Stimulated activated CD4-positive, alpha-beta T cell treated with anti-CD3 and anti-CD28 coated beads, Interleukin-15, amount 100 ng/mL, for 1 hour (primary cell): ENCODE measurements around the gene LSP1.
"Not testable (repeated sequence)": the region's sequence is repeated elsewhere in the genome, so short reads cannot be mapped to it uniquely, and the experiment has no call there.

Experiments used
- DNase-seq, 2 donors: peaks; one replicate each; pipeline ENCODE4 v3.0.0-alpha.2; 2020; ENCODE audit warnings: low read depth in 1 of 2, low spot score in 1 of 2

The LSP1 gene, protein sequence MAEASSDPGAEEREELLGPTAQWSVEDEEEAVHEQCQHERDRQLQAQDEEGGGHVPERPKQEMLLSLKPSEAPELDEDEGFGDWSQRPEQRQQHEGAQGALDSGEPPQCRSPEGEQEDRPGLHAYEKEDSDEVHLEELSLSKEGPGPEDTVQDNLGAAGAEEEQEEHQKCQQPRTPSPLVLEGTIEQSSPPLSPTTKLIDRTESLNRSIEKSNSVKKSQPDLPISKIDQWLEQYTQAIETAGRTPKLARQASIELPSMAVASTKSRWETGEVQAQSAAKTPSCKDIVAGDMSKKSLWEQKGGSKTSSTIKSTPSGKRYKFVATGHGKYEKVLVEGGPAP

DNA sequence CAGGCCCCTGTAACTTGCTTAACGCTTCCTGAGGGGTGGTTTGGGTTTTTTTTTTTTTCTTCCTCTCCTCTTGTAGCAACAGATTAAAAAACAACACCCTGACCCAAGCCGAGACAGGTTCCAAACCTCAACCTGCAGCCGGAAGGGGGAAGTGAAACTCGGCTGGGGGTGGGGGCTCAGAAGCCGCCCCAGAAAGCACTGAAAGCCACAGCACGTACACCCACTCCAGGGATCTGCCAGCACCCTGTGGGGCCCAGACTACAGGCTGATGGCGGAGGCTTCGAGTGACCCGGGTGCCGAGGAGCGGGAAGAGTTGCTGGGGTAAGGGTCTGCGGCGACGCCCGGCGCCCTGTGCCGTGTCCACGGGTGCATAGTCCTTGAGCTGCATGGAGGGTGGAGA is at the start of gene LSP1:
TSS of gene LSP1 (plus strand) at position 208 of the 400 bp plus-strand sequence. CDS start at position 269, 61 bp downstream.
- DNase-seq, result peak; percentile 62 to 63

DNA sequence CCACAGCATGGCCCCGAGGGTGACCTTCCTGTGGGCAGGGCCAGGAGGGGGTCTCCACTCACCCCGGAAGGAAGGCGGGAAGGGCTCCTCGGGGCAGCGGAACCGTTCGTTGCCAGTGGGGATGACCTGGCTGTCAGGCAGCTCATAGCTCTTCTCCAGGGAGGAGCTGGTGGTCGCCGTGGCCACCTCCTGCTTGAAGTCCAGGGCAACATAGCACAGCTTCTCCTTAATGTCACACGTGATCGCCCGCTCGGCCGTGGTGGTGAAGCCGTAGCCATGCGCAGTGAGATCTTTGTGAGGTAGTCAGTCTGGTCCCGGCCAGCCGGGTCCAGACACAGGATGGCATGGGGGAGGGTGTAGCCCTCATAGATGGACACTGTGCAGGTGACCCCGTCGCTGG is 49.6 kb upstream of the LSP1 start:
- no peak for DNase-seq

DNA sequence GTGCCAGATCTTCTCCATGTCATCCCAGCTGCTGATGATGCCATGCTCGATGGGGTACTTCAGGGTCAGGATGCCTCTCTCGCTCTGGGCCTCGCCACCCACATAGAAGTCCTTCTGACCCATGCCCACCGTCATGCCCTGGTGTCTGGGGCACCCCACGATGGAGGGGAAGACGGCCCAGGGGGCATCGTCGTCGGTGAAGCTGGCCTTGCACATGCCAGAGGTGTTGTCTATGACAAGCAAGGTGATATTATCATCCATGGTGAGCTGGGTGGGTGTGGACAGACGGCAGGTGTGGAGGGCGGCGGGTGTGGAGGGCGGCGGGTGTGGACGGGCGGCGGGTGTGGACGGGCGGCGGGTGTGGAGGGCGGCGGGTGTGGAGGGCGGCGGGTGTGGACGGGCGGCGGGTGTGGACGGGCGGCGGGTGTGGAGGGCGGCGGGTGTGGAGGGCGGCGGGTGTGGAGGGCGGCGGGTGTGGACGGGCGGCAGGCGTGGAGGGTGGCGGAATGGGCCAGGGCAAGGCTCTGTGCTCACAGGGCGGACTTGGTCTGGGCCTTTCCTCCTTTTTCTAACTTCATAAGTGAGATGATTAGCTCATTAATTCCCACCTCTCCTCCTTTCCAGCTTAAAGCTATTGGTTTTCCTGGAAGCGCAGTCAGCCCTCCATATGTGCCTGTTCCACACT is 48.9 kb upstream of the LSP1 start:
- not testable (repeated sequence) for DNase-seq

DNA sequence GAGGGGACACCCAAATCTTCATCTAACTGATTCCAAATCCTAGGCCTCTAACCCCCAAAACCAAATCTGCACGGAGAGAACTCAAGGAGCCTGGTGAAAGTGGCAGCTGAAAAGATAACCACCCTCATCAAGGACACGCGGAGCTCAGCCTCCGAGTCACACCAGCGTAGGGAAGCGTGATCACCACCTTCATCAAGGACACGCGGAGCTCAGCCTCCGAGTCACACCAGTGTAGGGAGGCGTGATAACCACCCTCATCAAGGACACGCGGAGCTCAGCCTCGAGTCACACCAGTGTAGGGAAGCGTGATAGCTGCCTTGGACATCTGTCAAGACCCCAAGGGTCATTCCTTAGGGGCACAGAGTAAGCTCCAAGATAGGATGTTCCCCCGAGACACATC is 47.4 kb upstream of the LSP1 start:
- no peak for DNase-seq

DNA sequence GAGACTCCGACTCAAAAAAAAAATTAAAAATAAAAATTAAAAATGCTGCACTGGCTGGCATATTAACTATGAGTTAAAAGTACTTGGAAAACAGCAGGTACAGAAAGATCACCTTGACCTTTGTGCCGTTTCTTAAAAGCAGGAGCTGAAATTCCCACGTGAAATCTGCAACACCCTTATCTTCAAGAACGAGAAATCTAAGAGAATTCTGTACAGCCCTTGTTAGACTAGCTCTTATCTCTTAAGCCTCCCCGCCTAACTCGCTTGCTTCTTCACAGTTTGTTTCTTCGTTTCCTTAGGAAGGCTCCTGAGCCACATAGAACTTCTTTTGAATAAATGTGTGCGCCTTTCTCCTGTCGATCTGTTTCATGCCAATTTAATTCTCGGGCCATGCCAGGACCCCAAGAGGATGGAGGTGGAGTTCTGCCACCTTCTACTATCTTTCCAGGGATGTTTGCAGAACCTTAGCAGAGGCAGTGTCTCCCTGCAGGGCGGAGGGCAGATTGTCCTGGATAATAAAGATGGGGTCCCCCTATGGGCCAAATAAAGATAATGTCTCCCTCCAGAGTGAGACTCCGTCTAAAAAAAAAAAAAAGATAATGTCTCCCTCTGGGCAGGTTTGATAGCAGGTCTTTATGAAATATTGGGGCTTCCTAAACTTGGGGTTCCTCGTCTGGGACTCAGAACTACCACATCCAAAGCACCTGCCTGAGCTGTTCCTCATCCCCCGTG is 45.5 kb upstream of the LSP1 start:
- DNase-seq, result no peak

DNA sequence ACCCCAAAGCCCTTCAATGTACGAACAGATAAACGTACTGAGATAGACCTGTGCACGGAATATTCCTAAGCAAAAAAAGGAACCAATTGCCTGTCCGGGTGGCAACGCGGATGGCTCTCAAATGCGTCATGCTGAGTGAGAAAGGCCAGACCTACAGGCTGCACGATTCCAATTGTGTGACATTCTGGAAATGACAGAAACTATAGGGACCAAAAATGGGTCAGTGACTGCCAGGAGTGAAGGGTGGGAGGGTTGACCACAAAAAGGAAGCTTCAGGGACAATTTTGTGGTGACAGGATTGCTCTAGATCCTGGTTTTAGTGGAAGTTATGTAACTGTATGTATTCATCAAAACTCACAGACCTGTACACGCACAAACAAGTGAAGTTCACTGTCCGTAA is 42.1 kb upstream of the LSP1 start:
- DNase-seq, result no peak

DNA sequence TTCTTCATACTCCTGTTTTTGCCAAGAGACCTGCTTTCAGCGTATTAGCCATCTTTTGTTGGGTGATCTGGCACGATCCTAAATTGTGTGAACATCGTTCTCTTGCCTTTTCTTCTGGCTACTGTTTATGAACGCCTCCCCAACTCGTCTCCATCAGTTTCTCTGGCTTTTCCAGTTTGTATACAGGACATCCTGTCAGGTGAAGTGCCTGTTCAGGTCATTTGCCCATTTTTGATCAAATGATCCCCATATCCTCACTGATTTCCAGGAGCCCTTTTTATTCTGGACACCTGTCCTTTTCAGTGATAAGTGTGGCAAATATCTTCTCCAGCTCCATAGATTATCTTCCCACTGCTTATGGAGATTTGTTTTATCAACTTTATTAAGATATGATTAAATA is 40.6 kb upstream of the LSP1 start:
- DNase-seq, result no peak

DNA sequence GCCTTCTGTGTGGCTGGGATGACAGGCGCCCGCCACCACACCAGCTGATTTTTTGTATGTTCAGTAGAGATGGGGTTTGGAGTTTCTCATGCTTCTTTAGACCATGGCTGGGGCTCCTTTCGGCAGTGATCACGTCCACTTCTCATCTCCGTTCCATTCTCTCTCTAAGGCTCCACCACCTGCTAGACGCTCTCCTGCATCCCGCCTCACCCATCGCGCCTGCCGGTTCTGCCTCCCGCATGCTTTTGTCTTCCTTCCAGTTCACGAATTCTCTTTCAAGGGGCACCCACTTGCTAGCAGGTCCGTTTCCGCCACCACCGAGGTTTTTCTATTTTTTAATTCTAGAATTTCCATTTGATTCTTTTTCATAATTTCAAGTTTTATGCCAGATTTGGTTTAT is 40.1 kb upstream of the LSP1 start:
- DNase-seq, result no peak

DNA sequence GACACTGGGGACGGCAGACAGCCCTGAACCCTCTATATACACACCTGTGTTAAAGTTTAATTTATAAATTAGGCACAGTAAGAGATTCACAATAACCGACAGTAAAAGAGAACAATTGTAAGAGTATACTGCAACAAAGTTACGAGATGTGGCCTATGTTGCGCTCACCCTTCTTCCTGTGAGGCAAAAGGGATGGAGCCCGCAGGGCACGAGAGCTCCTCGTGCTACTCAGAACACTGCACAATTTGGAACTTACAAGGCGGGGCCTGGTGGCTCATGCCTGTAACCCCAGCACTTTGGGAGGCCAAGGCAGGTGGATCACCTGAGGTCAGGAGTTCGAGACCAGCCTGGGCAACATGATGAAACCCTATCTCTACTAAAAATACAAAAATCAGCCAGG is 39.5 kb upstream of the LSP1 start:
- not testable (repeated sequence) for DNase-seq

DNA sequence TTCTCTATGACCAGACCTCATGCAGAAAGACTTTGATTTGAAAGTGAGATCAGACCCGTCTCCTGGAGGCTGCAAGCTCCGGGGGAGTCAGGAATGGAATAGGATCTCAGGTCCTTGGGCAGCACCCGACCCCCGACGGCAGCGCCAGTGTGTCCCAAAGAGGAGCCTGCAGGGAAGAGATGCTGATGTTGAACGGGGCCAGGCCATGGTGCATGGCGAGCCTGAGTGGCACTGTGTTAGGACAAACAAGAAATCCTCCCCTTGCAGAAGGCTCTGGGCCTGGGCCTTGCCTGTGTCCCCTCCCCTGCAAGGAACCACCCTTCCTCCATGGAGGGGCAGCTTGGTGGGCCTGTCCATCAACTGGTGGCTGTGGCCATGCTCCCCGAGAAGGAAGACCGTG is 38.2 kb upstream of the LSP1 start:
- DNase-seq, result no peak

DNA sequence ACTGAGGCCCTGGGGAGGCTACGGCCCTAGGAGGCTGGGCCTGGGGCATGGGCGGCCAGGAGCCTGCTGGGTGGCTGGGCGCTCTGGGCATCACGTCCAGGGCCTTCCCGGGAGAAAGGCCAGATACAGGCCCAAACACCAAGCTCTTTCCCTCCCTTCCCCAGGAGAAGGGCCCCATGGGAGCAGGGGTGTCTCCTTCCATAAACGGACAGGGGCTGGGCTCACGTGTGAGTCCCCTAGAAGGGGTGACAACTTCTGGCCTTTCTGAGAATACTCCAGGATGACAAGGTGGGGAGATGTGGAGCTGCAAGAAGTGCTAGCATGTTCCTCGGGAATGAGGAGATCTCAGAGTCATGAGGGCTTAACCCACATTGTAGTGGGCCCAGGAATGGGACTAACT is 37.6 kb upstream of the LSP1 start:
- DNase-seq, result no peak

DNA sequence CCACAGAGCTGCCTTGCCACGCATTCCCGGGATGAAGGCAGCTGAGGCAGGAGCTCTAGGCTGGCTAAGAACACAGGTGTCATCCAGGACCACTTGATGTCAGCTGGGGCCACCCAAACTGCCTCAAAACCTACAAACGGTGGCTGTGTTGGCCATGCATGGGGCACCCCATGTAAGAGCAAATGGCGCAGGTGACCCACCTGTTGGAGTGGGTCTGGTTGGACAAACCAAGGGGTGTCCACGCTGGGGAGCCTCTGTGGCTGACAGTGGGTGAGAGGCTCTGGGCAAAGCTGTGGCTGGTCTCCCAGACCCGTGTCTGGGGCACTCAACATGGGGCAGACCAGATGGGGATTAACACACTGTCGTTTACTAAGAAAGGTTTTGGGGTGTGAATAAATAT is 37.1 kb upstream of the LSP1 start:
- no peak for DNase-seq

DNA sequence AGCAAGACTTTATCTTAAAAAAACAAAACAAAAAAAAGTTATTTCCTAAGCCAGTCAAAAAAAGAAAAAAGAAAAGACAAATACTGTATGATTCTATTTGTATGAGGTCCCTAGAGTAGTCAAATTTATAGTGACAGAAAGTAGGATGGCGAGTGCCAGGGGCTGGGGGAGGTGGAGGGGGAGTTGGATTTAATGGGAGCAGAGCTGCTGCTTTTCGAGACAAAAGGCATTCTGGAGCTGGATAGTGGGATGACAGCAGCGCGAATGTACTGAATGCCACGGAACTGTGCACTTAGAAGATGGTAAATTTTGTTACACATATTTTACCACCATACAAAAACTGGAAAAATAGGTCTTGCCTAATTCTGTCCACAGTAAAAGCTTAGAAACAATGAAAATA is 35.9 kb upstream of the LSP1 start:
- no peak for DNase-seq

DNA sequence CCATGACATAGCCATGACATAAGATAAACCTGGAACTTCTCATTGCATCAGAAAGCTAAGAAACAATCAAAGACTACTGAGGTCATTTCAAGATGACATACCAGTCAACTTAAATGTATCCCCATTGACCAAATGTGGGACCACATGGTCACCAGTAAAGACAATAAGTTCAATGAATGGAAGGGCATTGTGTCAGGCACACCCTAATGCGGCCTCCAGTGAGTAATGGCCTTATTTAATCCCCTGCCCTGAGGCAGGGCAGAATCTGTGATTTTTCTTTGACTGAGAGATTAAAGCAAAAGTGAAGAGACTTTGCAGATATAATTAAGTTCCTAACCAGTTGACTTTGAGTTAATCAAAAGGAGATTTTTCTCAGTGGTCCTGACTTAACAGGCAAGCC is 35.4 kb upstream of the LSP1 start:
- DNase-seq, result no peak

DNA sequence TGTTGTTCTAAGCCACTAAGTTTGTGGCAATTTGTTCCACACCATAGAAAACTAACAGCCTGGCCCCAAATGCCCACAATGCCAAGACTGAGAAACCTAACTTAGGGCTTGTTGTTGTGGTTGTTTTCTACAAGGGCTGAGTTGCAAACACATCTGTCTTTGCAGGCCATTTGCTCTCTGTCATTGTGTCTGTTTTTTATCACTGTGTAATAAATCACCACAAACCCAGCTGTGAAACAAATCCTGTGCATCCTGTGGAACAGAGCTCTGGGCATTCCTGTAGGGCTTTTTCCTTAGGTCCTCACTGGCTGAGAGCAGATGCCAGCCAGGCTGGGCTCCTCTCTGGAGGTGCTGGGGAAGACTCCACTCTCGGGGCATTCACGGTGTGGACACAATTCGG is 33.8 kb upstream of the LSP1 start:
- no peak for DNase-seq

DNA sequence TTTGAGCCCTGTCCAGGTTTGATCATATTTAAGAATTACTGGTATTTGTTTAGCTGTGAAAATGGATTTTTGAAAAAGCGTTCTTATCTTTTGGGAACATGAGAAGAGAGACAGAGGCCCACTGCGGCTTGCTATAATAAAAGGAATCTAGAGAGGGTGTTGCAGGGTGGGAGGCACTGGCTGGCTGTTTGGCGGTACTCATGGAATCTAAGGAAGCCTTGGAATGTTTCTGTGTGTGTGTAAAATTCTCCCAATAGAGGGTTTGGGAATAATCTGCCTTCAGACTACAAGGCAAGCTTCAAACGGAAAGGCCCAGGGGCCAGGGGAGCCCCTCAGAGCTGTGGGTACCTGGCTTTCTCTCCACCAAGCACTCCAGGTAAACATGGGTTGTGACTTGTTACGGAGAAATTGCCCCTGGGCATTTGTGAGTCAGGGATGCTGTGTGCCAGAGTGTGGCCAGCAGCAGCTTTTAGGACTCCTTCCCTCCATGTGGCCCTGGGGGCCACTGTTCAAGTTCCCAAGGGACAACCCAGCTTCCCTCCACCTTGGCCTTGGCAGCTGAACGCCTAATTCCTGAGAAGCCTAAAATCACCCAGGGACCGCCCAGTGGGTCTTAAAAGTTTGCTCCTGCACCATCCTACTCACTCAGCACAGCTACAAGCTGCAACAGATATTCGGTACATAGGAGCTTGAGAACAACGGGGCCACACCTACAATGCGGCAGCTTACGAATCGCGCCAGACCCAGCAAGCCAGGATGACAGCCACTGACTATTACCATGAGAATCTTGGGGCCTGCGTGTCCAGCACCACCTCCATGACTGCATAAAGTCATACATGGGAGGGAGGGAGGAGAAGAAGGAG is 32.2 kb upstream of the LSP1 start:
- no peak for DNase-seq

DNA sequence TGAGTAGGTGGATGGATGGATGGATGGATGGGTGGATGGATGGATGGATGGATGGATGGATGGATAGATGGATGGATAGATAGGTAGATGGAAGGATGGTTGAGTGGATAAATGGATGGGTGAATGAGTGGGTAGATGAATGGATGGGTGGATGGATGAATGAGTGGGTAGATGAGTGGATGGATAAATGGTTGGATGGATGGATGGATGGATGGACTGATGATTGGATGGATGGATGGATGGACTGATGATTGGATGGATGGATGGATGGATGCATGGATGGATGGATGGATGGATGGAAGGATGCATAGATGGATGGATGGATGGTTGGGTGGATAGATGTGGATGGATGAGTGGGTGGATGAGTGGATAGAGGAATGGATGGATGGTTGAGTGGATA is 31.3 kb upstream of the LSP1 start:
- DNase-seq, result no peak

DNA sequence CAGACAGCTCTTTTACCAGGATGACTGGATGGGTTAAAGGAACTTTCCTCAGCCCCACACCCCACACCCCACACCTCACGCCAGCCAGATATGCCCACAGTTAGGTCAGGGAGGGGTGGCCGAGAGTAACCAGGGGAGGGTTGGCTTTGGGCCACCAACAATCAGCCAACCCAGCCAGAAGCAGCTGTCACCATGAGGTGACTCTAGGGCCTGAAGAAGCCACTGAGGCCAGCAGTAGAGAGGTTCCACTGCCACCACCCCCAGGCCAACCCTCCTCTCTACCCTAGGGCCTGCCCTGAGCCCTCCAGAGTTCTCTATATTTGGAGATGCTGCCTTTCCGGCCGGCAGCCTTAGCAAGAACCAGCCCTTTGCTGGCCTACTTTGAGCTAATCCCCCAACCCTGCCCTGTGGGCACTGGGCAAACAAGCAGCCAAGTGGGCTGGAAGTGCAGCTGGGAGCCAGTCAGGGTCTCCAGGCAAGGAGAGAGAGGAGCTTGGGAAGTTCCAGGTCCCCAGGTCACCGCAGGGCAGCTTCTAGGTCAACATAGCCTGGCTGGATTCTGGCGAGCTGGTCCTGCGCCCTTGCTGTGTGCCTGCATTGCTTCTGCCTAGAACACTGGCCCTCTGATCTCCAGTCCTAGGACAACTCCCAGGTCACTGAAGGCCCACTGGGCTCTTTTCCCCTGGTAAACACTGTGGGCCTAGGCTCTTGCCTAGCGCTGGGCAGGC is 30.1 kb upstream of the LSP1 start:
- no peak for DNase-seq

DNA sequence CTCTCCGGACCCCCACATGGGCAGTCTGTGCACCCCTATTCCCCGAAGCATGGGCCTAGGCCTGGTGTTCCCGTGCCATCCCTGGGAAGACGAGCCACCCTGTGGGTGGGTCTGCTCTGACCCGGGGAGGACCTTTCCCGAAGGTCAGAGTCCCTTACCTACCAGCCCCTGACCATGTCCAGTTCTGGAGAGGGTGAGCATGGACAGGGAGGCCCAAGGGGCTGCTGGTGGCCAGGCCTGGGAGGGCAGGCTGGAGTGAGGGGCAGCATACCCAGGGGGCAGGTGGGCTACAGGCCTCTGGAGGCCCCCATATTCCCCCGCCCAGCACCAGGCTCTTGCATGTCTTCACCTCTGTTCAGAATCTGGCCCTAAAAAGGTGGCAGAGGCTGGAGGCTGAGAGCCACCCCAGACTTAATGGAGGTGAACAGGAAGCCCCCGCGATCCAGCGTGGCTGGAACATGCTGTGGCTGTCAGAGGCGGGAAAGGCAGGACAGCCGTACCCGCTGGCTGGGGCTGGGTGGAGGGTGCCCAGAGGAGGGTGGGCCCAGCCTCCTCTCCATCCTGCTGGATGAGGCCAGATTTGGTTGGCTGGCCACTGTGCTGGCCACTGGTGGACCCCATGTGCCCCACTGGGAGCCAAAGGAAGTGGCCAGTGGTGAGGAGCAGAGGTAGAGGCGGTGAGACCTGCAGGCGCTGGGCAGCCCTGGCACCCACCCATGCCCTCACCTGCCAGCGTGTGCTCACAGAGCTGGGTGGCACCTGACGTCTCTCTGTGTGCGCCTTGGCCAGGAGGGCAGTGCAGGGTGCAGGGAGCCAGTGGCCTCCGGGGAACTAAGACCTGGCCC is 29.3 kb upstream of the LSP1 start:
- DNase-seq, result no peak
